OCI-LY1 (cell line): ENCODE data around the gene MYO1D.

Experiments used
- H2AFZ ChIP-seq: fragments of 200-600 bp; sonication (generic), shearing (Covaris generic); 2 replicates; pipeline ENCODE4 v1.6.0; 2014; ENCODE audit warnings: antibody characterized with exemption, mild to moderate bottlenecking, low read length
- H3F3A ChIP-seq: fragments of 200-600 bp; sonication (generic), shearing (Covaris generic); 2 replicates; pipeline ENCODE4 v1.6.0; 2014; ENCODE audit warnings: mild to moderate bottlenecking, antibody characterized with exemption, low read length, moderate library complexity; ENCODE audit not compliant: insufficient read depth
- H3K27ac ChIP-seq: fragments of 200-600 bp; sonication (generic); 2 replicates; pipeline ENCODE4 v1.5.1; 2014; ENCODE audit warnings: low read length, mixed run types, mild to moderate bottlenecking, low read depth; ENCODE audit not compliant: poor library complexity, severe bottlenecking
- H3K27me3 ChIP-seq: fragments of 200-600 bp; sonication (generic); 2 replicates; pipeline ENCODE4 v1.6.0; 2014; ENCODE audit warnings: antibody characterized with exemption, mild to moderate bottlenecking, low read length, moderate library complexity; ENCODE audit not compliant: insufficient read depth
- H3K36me3 ChIP-seq: fragments of 200-600 bp; sonication (generic); 2 replicates; pipeline ENCODE4 v1.6.1; 2014; ENCODE audit warnings: mild to moderate bottlenecking, antibody characterized with exemption, low read length, moderate library complexity, mixed read lengths; ENCODE audit not compliant: insufficient read depth
- H3K4me1 ChIP-seq: fragments of 200-600 bp; sonication (generic); 2 replicates; pipeline ENCODE4 v1.5.1; 2014; ENCODE audit warnings: mild to moderate bottlenecking, low read length, moderate library complexity; ENCODE audit not compliant: insufficient read depth, severe bottlenecking
- H3K4me2 ChIP-seq: fragments of 200-600 bp; sonication (generic), shearing (Covaris generic); 2 replicates; pipeline ENCODE4 v1.6.1; 2014; ENCODE audit warnings: low read length
- H3K4me3 ChIP-seq: fragments of 200-600 bp; sonication (generic); 2 replicates; pipeline ENCODE4 v1.5.1; 2014; ENCODE audit warnings: low read length, low read depth, mild to moderate bottlenecking, mixed read lengths; ENCODE audit not compliant: poor library complexity, severe bottlenecking
- H3K79me2 ChIP-seq: fragments of 200-600 bp; shearing (Covaris generic); 2 replicates; pipeline ENCODE4 v1.6.1; 2016; ENCODE audit warnings: mixed run types, low read length, mixed read lengths; ENCODE audit not compliant: insufficient read depth
- H3K9ac ChIP-seq: fragments of 200-600 bp; sonication (generic), shearing (Covaris generic); 2 replicates; pipeline ENCODE4 v1.6.1; 2014; ENCODE audit warnings: mild to moderate bottlenecking, low read length, mixed read lengths
- H3K9me2 ChIP-seq: fragments of 200-600 bp; sonication (generic), shearing (Covaris generic); 2 replicates; pipeline ENCODE4 v1.6.1; 2014; ENCODE audit warnings: low read depth, mild to moderate bottlenecking, low read length, mixed read lengths
- H3K9me3 ChIP-seq: fragments of 200-600 bp; shearing (Covaris generic); 2 replicates; pipeline ENCODE4 v1.6.1; 2014; ENCODE audit warnings: low read length, mixed read lengths
- H4K20me1 ChIP-seq: fragments of 200-600 bp; sonication (generic), shearing (Covaris generic); 2 replicates; pipeline ENCODE4 v1.6.0; 2016; ENCODE audit warnings: mild to moderate bottlenecking, low read length; ENCODE audit not compliant: insufficient read depth
- CTCF ChIP-seq: fragments of 200-600 bp; sonication (generic), shearing (Covaris generic); IDR thresholded peaks from 2 replicates; pipeline ENCODE4 v1.5.1; 2017; ENCODE audit warnings: mild to moderate bottlenecking, antibody characterized with exemption, low read length, moderate library complexity, mixed read lengths
- EZH2 ChIP-seq: fragments of 200-600 bp; sonication (generic), shearing (Covaris generic); IDR thresholded peaks from 2 replicates; pipeline ENCODE4 v1.8.0; 2017; ENCODE audit warnings: borderline replicate concordance, mixed run types, mild to moderate bottlenecking, antibody characterized with exemption, low read length, moderate library complexity, mixed read lengths

The MYO1D gene

GRCh38 chr17:32723310-32723955, 153.5 kb downstream of the MYO1D start:
- no peaks in the 10 kb centered on the region for H3K36me3 ChIP-seq
- H3K4me3 ChIP-seq = no peak overlapping the region
- H3K9me3 ChIP-seq = no peaks in the 10 kb centered on the region
- no peaks in the 10 kb centered on the region for H3K4me1 ChIP-seq
- H3K27ac ChIP-seq = no peak overlapping the region
- no peaks in the 10 kb centered on the region for H3F3A ChIP-seq
- no peaks in the 10 kb centered on the region for H3K79me2 ChIP-seq
- H3K4me2 ChIP-seq = no peak overlapping the region
- H2AFZ ChIP-seq = no peak overlapping the region
- TF ChIP-seq EZH2 = no peak
- TF ChIP-seq CTCF = no peak
- H3K27me3 ChIP-seq = no peaks in the 10 kb centered on the region
- no peaks in the 10 kb centered on the region for H3K9me2 ChIP-seq
- no peaks in the 10 kb centered on the region for H4K20me1 ChIP-seq
- no peak overlapping the region for H3K9ac ChIP-seq

DNA sequence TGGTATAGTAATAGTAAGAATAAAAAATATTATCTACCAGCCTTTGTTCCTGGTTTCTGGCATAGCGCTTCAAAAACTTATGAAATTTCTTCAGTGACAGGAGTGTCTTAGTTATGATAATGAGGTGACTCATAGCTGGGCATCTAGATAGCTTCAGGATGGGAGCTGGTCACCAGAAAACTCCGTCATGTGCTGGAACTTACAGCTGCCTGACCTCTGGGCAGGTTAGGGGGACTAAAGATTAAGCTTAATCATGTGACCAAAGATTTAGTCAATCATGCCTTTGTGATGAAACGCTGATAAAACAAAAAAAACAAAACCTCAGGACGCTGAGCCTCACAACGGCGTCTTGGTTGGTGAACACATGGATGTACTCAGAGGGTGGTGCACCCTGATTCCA, 154.2 kb downstream of the MYO1D start:
- no peak overlapping the region for H3K27ac ChIP-seq
- no peaks in the 10 kb centered on the region for H3F3A ChIP-seq
- TF ChIP-seq EZH2 (no peak), CTCF (no peak)
- no peak overlapping the region for H3K4me3 ChIP-seq
- H3K27me3 ChIP-seq = no peaks in the 10 kb centered on the region
- no peaks in the 10 kb centered on the region for H3K4me1 ChIP-seq
- no peak overlapping the region for H3K4me2 ChIP-seq
- no peaks in the 10 kb centered on the region for H3K36me3 ChIP-seq
- H3K9me2 ChIP-seq = no peaks in the 10 kb centered on the region
- H2AFZ ChIP-seq = no peak overlapping the region
- H3K79me2 ChIP-seq = no peaks in the 10 kb centered on the region
- H4K20me1 ChIP-seq = no peaks in the 10 kb centered on the region
- H3K9me3 ChIP-seq = no peaks in the 10 kb centered on the region
- no peak overlapping the region for H3K9ac ChIP-seq

GRCh38 chr17:32720671-32721070, 156.3 kb downstream of the MYO1D start:
- H3K27ac ChIP-seq = no peak overlapping the region
- no peak overlapping the region for H2AFZ ChIP-seq
- H3K79me2 ChIP-seq = no peaks in the 10 kb centered on the region
- no peaks in the 10 kb centered on the region for H3K4me1 ChIP-seq
- no peaks in the 10 kb centered on the region for H3K27me3 ChIP-seq
- H4K20me1 ChIP-seq = no peaks in the 10 kb centered on the region
- no peaks in the 10 kb centered on the region for H3F3A ChIP-seq
- H3K9ac ChIP-seq = no peak overlapping the region
- no peaks in the 10 kb centered on the region for H3K9me2 ChIP-seq
- H3K4me3 ChIP-seq = no peak overlapping the region
- no peaks in the 10 kb centered on the region for H3K36me3 ChIP-seq
- H3K4me2 ChIP-seq = no peak overlapping the region
- no peaks in the 10 kb centered on the region for H3K9me3 ChIP-seq
- TF ChIP-seq EZH2 = no peak
- TF ChIP-seq CTCF = no peak
